ENCODE measurements around the gene ROCK1. TPM values are rescaled to one million over a fixed set of nuclear protein-coding genes. Genes with fewer than 3 reads are reported as not detected.
A peak's percentile ranks its signal among the peaks of the same experiment; 100 is the strongest.
"Not testable (repeated sequence)": the region's sequence is repeated elsewhere in the genome, so short reads cannot be mapped to it uniquely, and the experiment has no call there.

Gene ROCK1
- total and polyA plus RNA-seq, 2 donors (not counting 1 experiment from before 2014, with no cell fraction given), result 12.5 to 103 TPM

GRCh38 chr18:21137719-21138488, 26.3 kb upstream of the ROCK1 start:
- intact Hi-C loops (cut with micrococcal nuclease); H3K4me3 ChIP-seq (ENCODE audit: control extremely low read depth in 1 of 5, extremely low read depth in 1 of 5, insufficient read depth in 1 of 5, low read depth in 2 of 5, low read length in 4 of 5); ATAC-seq (ENCODE audit: low read depth); H3K27me3 Mint-ChIP-seq; H3K4me2 ChIP-seq (replicated peaks; ENCODE audit: low read depth, low read length, poor library complexity, severe bottlenecking); H3K4me1 Mint-ChIP-seq; H3K79me2 ChIP-seq (ENCODE audit: control insufficient read depth, insufficient read depth, low read length); CTCF ChIA-PET; H3K9ac ChIP-seq (ENCODE audit: low read length); H3K4me3 Mint-ChIP-seq; H3K27me3 ChIP-seq (replicated peaks in 1 of 4; ENCODE audit: control extremely low read depth in 1 of 4, control insufficient read depth in 3 of 4, insufficient read depth in 4 of 4, low read length in 3 of 4); H3K9me3 Mint-ChIP-seq (ENCODE audit: insufficient read depth); POLR2A ChIA-PET; H3K36me3 ChIP-seq (replicated peaks in 1 of 2; ENCODE audit: control extremely low read depth in 1 of 2, control insufficient read depth in 1 of 2, extremely low read depth in 1 of 2, insufficient read depth in 2 of 2, low read length in 1 of 2); H3K9me3 ChIP-seq (ENCODE audit: control extremely low read depth in 1 of 3, control insufficient read depth in 2 of 3, insufficient read depth in 1 of 3, low read length in 2 of 3); DNase-seq; H3K4me1 ChIP-seq (ENCODE audit: control insufficient read depth in 2 of 2, insufficient read depth in 2 of 2, low read length in 2 of 2); H3K27ac ChIP-seq (ENCODE audit: low read length in 2 of 2); H4K20me1 ChIP-seq (ENCODE audit: control insufficient read depth, insufficient read depth, low read length, poor library complexity, severe bottlenecking); H2AFZ ChIP-seq (ENCODE audit: insufficient read depth, low read depth, low read length, poor library complexity, severe bottlenecking); H3K27ac Mint-ChIP-seq: not testable (repeated sequence)
- WGBS (ENCODE audit: insufficient coverage), result 96% methylated on average over 27 of the region's 41 CpGs

GRCh38 chr18:21134895-21135294, 23.3 kb upstream of the ROCK1 start:
- Mint-ChIP-seq H3K9me3 (ENCODE audit: insufficient read depth) (no peaks in the 10 kb centered on the region), H3K27ac (no peak overlapping the region), H3K27me3 (no peaks in the 10 kb centered on the region), H3K4me3 (no peak overlapping the region), H3K4me1 (no peaks in the 10 kb centered on the region)
- POLR2A ChIA-PET, result no interaction called here
- Histone ChIP-seq H3K4me3 (ENCODE audit: control extremely low read depth in 1 of 5, extremely low read depth in 1 of 5, insufficient read depth in 1 of 5, low read depth in 2 of 5, low read length in 4 of 5) (no peak overlapping the region), H3K9ac (ENCODE audit: low read length) (no peak overlapping the region), H3K27ac (ENCODE audit: low read length in 2 of 2) (no peak overlapping the region), H3K4me1 (ENCODE audit: control insufficient read depth in 2 of 2, insufficient read depth in 2 of 2, low read length in 2 of 2) (no peaks in the 10 kb centered on the region), H4K20me1 (ENCODE audit: control insufficient read depth, insufficient read depth, low read length, poor library complexity, severe bottlenecking) (no peaks in the 10 kb centered on the region), H3K36me3 (replicated peaks in 1 of 2; ENCODE audit: control extremely low read depth in 1 of 2, control insufficient read depth in 1 of 2, extremely low read depth in 1 of 2, insufficient read depth in 2 of 2, low read length in 1 of 2) (no peaks in the 10 kb centered on the region), H3K27me3 (replicated peaks in 1 of 4; ENCODE audit: control extremely low read depth in 1 of 4, control insufficient read depth in 3 of 4, insufficient read depth in 4 of 4, low read length in 3 of 4) (no peaks in the 10 kb centered on the region), H2AFZ (ENCODE audit: insufficient read depth, low read depth, low read length, poor library complexity, severe bottlenecking) (no peak overlapping the region), H3K79me2 (ENCODE audit: control insufficient read depth, insufficient read depth, low read length) (no peaks in the 10 kb centered on the region), H3K4me2 (replicated peaks; ENCODE audit: low read depth, low read length, poor library complexity, severe bottlenecking) (no peak overlapping the region), H3K9me3 (ENCODE audit: control extremely low read depth in 1 of 3, control insufficient read depth in 2 of 3, insufficient read depth in 1 of 3, low read length in 2 of 3) (peaks cover 0 to 6% (median 0%) of the 10 kb centered on the region in 3 donors)
- CTCF ChIA-PET, result interaction anchor here (1.0 to 1.3 kb wide), 2 partner anchors 8 to 24 kb away, joined by 3 to 4 read pairs; partner anchors contain the start of gene ROCK1
- intact Hi-C loops (cut with micrococcal nuclease), result loop anchor here (1.0 kb wide), 1 partner anchor 163 kb away; no protein-coding TSS in a partner anchor
- no peak for ATAC-seq (ENCODE audit: low read depth)
- WGBS (ENCODE audit: insufficient coverage), result no CpG with 5 or more reads among the region's 3 CpGs
- DNase-seq, result peak; percentile 51
- TF ChIP-seq CTCF (IDR thresholded peaks at IDR 0.05) (peak; percentile 75), EZH2 (IDR thresholded peaks at IDR 0.05; ENCODE audit: borderline replicate concordance, insufficient read depth, low read depth, low read length, poor library complexity, severe bottlenecking) (no peak)
